ENCODE data around the gene HPCAL1. TPM values are rescaled to one million over a fixed set of nuclear protein-coding genes. Genes with fewer than 3 reads are reported as not detected.

The HPCAL1 gene
- total and polyA plus RNA-seq, 10 of the 15 experiments (the other 5 are each of a cell fraction or from before 2014, with no cell fraction given), result 0.40 to 12.8 (median 7.9) TPM

- peaks cover 4% of the 10 kb centered on the region for H3K4me1 ChIP-seq (ENCODE audit: control insufficient read depth, insufficient read depth, low read length)
- POLR2A ChIA-PET, result interaction anchor here (0.6 to 0.7 kb wide), 4 partner anchors 10 to 196 kb away, joined by 3 to 7 read pairs (median 4); no protein-coding TSS in a partner anchor
These were observed 21.6 kb downstream of the HPCAL1 start for GRCh38 chr2:10324095-10324832.

More at GRCh38 chr2:10324095-10324832, 21.6 kb downstream of the HPCAL1 start:
- Histone ChIP-seq H3K4me3 (no peak overlapping the region), H3K79me2 (ENCODE audit: control insufficient read depth, insufficient read depth, low read length) (no peaks in the 10 kb centered on the region), H3K27ac (ENCODE audit: control insufficient read depth, insufficient read depth) (no peak overlapping the region), H3K27me3 (replicated peaks in 1 of 2; ENCODE audit: control insufficient read depth in 2 of 2, insufficient read depth in 2 of 2, low read length in 1 of 2) (no peaks in the 10 kb centered on the region), H4K20me1 (ENCODE audit: control insufficient read depth, insufficient read depth) (no peaks in the 10 kb centered on the region), H2AFZ (ENCODE audit: control insufficient read depth, low read depth, low read length) (no peak overlapping the region), H3K9ac (ENCODE audit: control insufficient read depth, insufficient read depth, low read length) (no peak overlapping the region), H3K36me3 (ENCODE audit: control insufficient read depth in 2 of 2, insufficient read depth in 2 of 2, low read length in 1 of 2) (no peaks in the 10 kb centered on the region), H3K4me2 (ENCODE audit: control insufficient read depth, insufficient read depth) (no peak overlapping the region), H3K9me3 (replicated peaks; ENCODE audit: control insufficient read depth, insufficient read depth, low read length) (no peaks in the 10 kb centered on the region; the same call in 2 of the 3 replicates)
- ChIA-PET SMC1A (ENCODE audit: uncharacterized antibody, unreplicated experiment) (interaction anchor here (1.0 kb wide), 1 partner anchor 51 kb away, joined by 3 read pairs; no protein-coding TSS in a partner anchor), RAD21 (ENCODE audit: unreplicated experiment) (interaction anchor here (0.7 to 0.9 kb wide), 2 partner anchors 84 to 111 kb away, joined by 3 read pairs; no protein-coding TSS in a partner anchor), CTCF (interaction anchor here (1.0 kb wide), 1 partner anchor 85 kb away, joined by 4 read pairs; no protein-coding TSS in a partner anchor)
- no peak for FAIRE-seq
- in situ Hi-C loops (cut with MboI), result no loop called here
- peak; percentile 24; the same call in 1 of the 3 replicates for ATAC-seq
- no peak for DNase-seq (ENCODE audit: low read depth, low spot score)
- no TSS peak for BruUV-seq (replicated peaks)
- intact Hi-C loops (cut with micrococcal nuclease; ENCODE audit: unreplicated experiment), result no loop called here
- 12% methylated on average over 5 of the region's 5 CpGs for WGBS (ENCODE audit: insufficient coverage, insufficient replicate concordance, low lambda C conversion rate, missing lambda C conversion rate)
- TF ChIP-seq MLLT1 (IDR thresholded peaks at IDR 0.05) (no peak), IKZF1 (conservative IDR thresholded peaks at IDR 0.05) (peak; percentile 28; the same call in 1 of the 2 replicates), EED (IDR thresholded peaks at IDR 0.05; ENCODE audit: low read depth) (no peak), BMI1 (IDR thresholded peaks at IDR 0.05; ENCODE audit: borderline replicate concordance) (peak; percentile 85), NBN (IDR thresholded peaks at IDR 0.05) (0 out of 2 replicates have a peak, but pooled peaks have one; percentile 28)
